Neural progenitor cell (in vitro differentiated cells): ENCODE data around the gene TOGARAM2. TPM values are rescaled to one million over a fixed set of nuclear protein-coding genes. Genes with fewer than 3 reads are reported as not detected.

Experiments used
- DNase-seq: peaks from one replicate; pipeline ENCODE4 v3.0.0-alpha.2; 2016; ENCODE audit warnings: low spot score
- H2AFZ ChIP-seq: fragments of 200-600 bp; sonication (generic); replicated peaks from 2 replicates; pipeline ENCODE4 v1.6.1; 2016; ENCODE audit warnings: antibody characterized with exemption
- H3F3A ChIP-seq: fragments of 200-600 bp; sonication (generic); 2 replicates; pipeline ENCODE4 v1.6.1; 2016; ENCODE audit warnings: antibody characterized with exemption, low read depth
- H3K27ac ChIP-seq: fragments of 200-600 bp; sonication (generic); 2 replicates; pipeline ENCODE4 v1.5.1; 2016; ENCODE audit warnings: mild to moderate bottlenecking
- H3K27me3 ChIP-seq: fragments of 200-600 bp; sonication (generic); 2 replicates; pipeline ENCODE4 v1.6.1; 2016; ENCODE audit warnings: mild to moderate bottlenecking, moderate library complexity
- H3K36me3 ChIP-seq: fragments of 200-600 bp; sonication (generic); 2 replicates; pipeline ENCODE4 v1.5.1; 2016
- H3K4me1 ChIP-seq: fragments of 200-600 bp; sonication (generic); 2 replicates; pipeline ENCODE4 v1.6.1; 2016; ENCODE audit warnings: mixed run types
- H3K4me2 ChIP-seq: fragments of 200-600 bp; sonication (generic); 2 replicates; pipeline ENCODE4 v1.6.1; 2016
- H3K4me3 ChIP-seq: fragments of 200-600 bp; sonication (generic); 2 replicates; pipeline ENCODE4 v1.5.1; 2016
- H3K79me2 ChIP-seq: fragments of 200-600 bp; sonication (generic); 2 replicates; pipeline ENCODE4 v1.6.1; 2016; ENCODE audit warnings: low read depth
- H3K9ac ChIP-seq: fragments of 200-600 bp; sonication (generic); 2 replicates; pipeline ENCODE4 v1.6.1; 2016
- H3K9me3 ChIP-seq: fragments of 200-600 bp; sonication (generic); 2 replicates; pipeline ENCODE4 v1.5.1; 2016; ENCODE audit warnings: low read depth
- H4K20me1 ChIP-seq: fragments of 200-600 bp; sonication (generic); 2 replicates; pipeline ENCODE4 v1.6.1; 2016; ENCODE audit warnings: low read depth
- H3K27ac Mint-ChIP-seq: 3 replicates; pipeline ENCODE4 v1.8.0; 2021; ENCODE audit warnings: mixed read lengths
- H3K27me3 Mint-ChIP-seq: 2 replicates; pipeline ENCODE4 v1.8.0; 2022; ENCODE audit warnings: low read depth, mild to moderate bottlenecking, inconsistent platforms, moderate library complexity, mixed read lengths; ENCODE audit not compliant: insufficient read depth
- H3K36me3 Mint-ChIP-seq: 3 replicates; pipeline ENCODE4 v1.8.0; 2021; ENCODE audit warnings: mixed read lengths
- H3K4me1 Mint-ChIP-seq: 3 replicates; pipeline ENCODE4 v1.8.0; 2021; ENCODE audit warnings: mixed read lengths
- H3K4me3 Mint-ChIP-seq: 3 replicates; pipeline ENCODE4 v1.8.0; 2021; ENCODE audit warnings: mild to moderate bottlenecking, moderate library complexity, mixed read lengths
- H3K9me3 Mint-ChIP-seq: 3 replicates; pipeline ENCODE4 v1.8.0; 2020; ENCODE audit warnings: mixed read lengths
- CTCF ChIP-seq: fragments of 200-600 bp; sonication (generic); IDR thresholded peaks from 2 replicates; pipeline ENCODE4 v1.5.1; 2017; ENCODE audit warnings: antibody characterized with exemption, mild to moderate bottlenecking
- EZH2 ChIP-seq: fragments of 200-600 bp; sonication (generic); IDR thresholded peaks from 2 replicates; pipeline ENCODE4 v1.6.1; 2017; ENCODE audit warnings: antibody characterized with exemption, mild to moderate bottlenecking, moderate library complexity
- EZH2phosphoT487 ChIP-seq: fragments of 200-600 bp; sonication (generic); IDR thresholded peaks from 2 replicates; pipeline ENCODE4 v1.6.1; 2017; ENCODE audit warnings: antibody characterized with exemption
- total RNA-seq: library from RNA; depleted of rRNA; stranded (reverse); fragments of >200 nt; gene quantifications from 2 replicates; pipeline ENCODE4 v1.2.3, GENCODE V29; 2015; ENCODE audit warnings: low replicate concordance

TOGARAM2 gene
- total RNA-seq, 1 donor from 2014 or later, result 0.04 TPM

GRCh38 chr2:29061176-29061575, 80.1 kb downstream of the TOGARAM2 start:
- H3K27me3 ChIP-seq, result no peaks in the 10 kb centered on the region
- no peaks in the 10 kb centered on the region for H3K79me2 ChIP-seq
- no peaks in the 10 kb centered on the region for H3K9me3 Mint-ChIP-seq
- no peaks in the 10 kb centered on the region for H3K36me3 ChIP-seq
- no peaks in the 10 kb centered on the region for H3K36me3 Mint-ChIP-seq
- no peak for DNase-seq
- H3K27ac ChIP-seq, result no peak overlapping the region
- TF ChIP-seq EZH2 (no peak), CTCF (no peak), EZH2phosphoT487 (no peak)
- peaks cover 63% of the 10 kb centered on the region for H3K4me1 Mint-ChIP-seq
- no peak overlapping the region for H3K4me3 Mint-ChIP-seq
- no peaks in the 10 kb centered on the region for H3K9me3 ChIP-seq
- no peak overlapping the region for H2AFZ ChIP-seq
- peak overlapping the region; percentile 87 for H3K27ac Mint-ChIP-seq
- peaks cover 36% of the 10 kb centered on the region for H3K4me1 ChIP-seq
- peaks cover 26% of the 10 kb centered on the region for H3F3A ChIP-seq
- peaks cover 6% of the 10 kb centered on the region for H4K20me1 ChIP-seq
- no peak overlapping the region for H3K4me2 ChIP-seq
- H3K4me3 ChIP-seq, result no peak overlapping the region
- no peak overlapping the region for H3K9ac ChIP-seq
- H3K27me3 Mint-ChIP-seq, result peaks cover 4% of the 10 kb centered on the region

- Histone ChIP-seq H3K4me2 (no peak overlapping the region), H3K4me3 (no peak overlapping the region), H3K36me3 (no peaks in the 10 kb centered on the region), H4K20me1 (peaks cover 6% of the 10 kb centered on the region), H3K9ac (no peak overlapping the region), H3K27ac (no peak overlapping the region), H3F3A (peaks cover 26% of the 10 kb centered on the region), H2AFZ (no peak overlapping the region), H3K79me2 (no peaks in the 10 kb centered on the region), H3K9me3 (no peaks in the 10 kb centered on the region), H3K4me1 (peaks cover 36% of the 10 kb centered on the region), H3K27me3 (no peaks in the 10 kb centered on the region)
- Mint-ChIP-seq H3K27ac (peak overlapping the region; percentile 87), H3K4me1 (peaks cover 63% of the 10 kb centered on the region), H3K36me3 (no peaks in the 10 kb centered on the region), H3K9me3 (no peaks in the 10 kb centered on the region), H3K27me3 (peaks cover 4% of the 10 kb centered on the region), H3K4me3 (no peak overlapping the region)
- TF ChIP-seq CTCF, result no peak
- no peak for TF ChIP-seq EZH2
- no peak for TF ChIP-seq EZH2phosphoT487
- DNase-seq, result no peak
These were observed 80.5 kb downstream of the TOGARAM2 start for GRCh38 chr2:29061616-29062015.

GRCh38 chr2:29062371-29062770, 81.3 kb downstream of the TOGARAM2 start:
- Histone ChIP-seq H3K4me1 (peaks cover 36% of the 10 kb centered on the region), H3K36me3 (no peaks in the 10 kb centered on the region), H3K4me2 (no peak overlapping the region), H2AFZ (no peak overlapping the region), H3K79me2 (no peaks in the 10 kb centered on the region), H3F3A (peaks cover 26% of the 10 kb centered on the region), H3K4me3 (no peak overlapping the region), H3K9me3 (no peaks in the 10 kb centered on the region), H4K20me1 (peaks cover 6% of the 10 kb centered on the region), H3K27ac (no peak overlapping the region), H3K27me3 (no peaks in the 10 kb centered on the region), H3K9ac (no peak overlapping the region)
- Mint-ChIP-seq H3K9me3 (no peaks in the 10 kb centered on the region), H3K27ac (peak overlapping the region; percentile 78), H3K36me3 (no peaks in the 10 kb centered on the region), H3K4me1 (peaks cover 63% of the 10 kb centered on the region), H3K27me3 (peaks cover 4% of the 10 kb centered on the region), H3K4me3 (no peak overlapping the region)
- no peak for DNase-seq
- no peak for TF ChIP-seq EZH2phosphoT487
- TF ChIP-seq EZH2, result no peak
- no peak for TF ChIP-seq CTCF
